Smooth muscle cell of the brain vasculature (primary cell): ENCODE results near the gene GALNT2.
A peak's percentile ranks its signal among the peaks of the same experiment; 100 is the strongest.

Experiments used
- DNase-seq: peaks from one replicate; pipeline ENCODE4 v3.0.0-alpha.2; 2012; ENCODE audit warnings: low read depth, low spot score

Gene GALNT2

GRCh38 chr1:230299191-230300006, 232.4 kb downstream of the GALNT2 start:
- no peak for DNase-seq

GRCh38 chr1:230300322-230301301, 233.6 kb downstream of the GALNT2 start:
- DNase-seq = no peak

GRCh38 chr1:230301322-230301721, 234.3 kb downstream of the GALNT2 start:
- no peak for DNase-seq

GRCh38 chr1:230301822-230302221, 234.8 kb downstream of the GALNT2 start:
- DNase-seq = no peak

GRCh38 chr1:230303069-230303468, 236.0 kb downstream of the GALNT2 start:
- DNase-seq = no peak

- no peak for DNase-seq
Measured at GRCh38 chr1:230303822-230304221, 236.8 kb downstream of the GALNT2 start.

- DNase-seq = no peak
Measured at GRCh38 chr1:230306169-230306568, 239.1 kb downstream of the GALNT2 start.

GRCh38 chr1:230307213-230307612, 240.2 kb downstream of the GALNT2 start:
- DNase-seq = no peak

GRCh38 chr1:230308039-230308438, 241.0 kb downstream of the GALNT2 start:
- no peak for DNase-seq

- no peak for DNase-seq
Measured at GRCh38 chr1:230308821-230309220, 241.8 kb downstream of the GALNT2 start.

GRCh38 chr1:230309646-230310177, 242.7 kb downstream of the GALNT2 start:
- no peak for DNase-seq

GRCh38 chr1:230310381-230311163, 243.5 kb downstream of the GALNT2 start:
- peak; percentile 61 for DNase-seq

- no peak for DNase-seq
Measured at GRCh38 chr1:230312676-230313075, 245.6 kb downstream of the GALNT2 start.

GRCh38 chr1:230313453-230314141, 246.6 kb downstream of the GALNT2 start:
- no peak for DNase-seq

- DNase-seq = no peak
Measured at GRCh38 chr1:230314142-230314470, 247.1 kb downstream of the GALNT2 start.

- no peak for DNase-seq
Measured at GRCh38 chr1:230315099-230315498, 248.1 kb downstream of the GALNT2 start.

GRCh38 chr1:230316864-230317745, 250.1 kb downstream of the GALNT2 start:
- DNase-seq = no peak

- DNase-seq = no peak
Measured at GRCh38 chr1:230317823-230318819, 251.1 kb downstream of the GALNT2 start.
